GM12865 (cell line): ENCODE results near the gene MAN2A2.

Experiments used
- DNase-seq: peaks from one replicate; pipeline ENCODE4 v3.0.0; 2010; ENCODE audit warnings: low read depth
- H3K4me3 ChIP-seq: 2 replicates; pipeline ENCODE4 v1.5.1; 2011; ENCODE audit warnings: mild to moderate bottlenecking, low read depth, low read length, control low read depth
- CTCF ChIP-seq: IDR thresholded peaks from 2 replicates; pipeline ENCODE4 v1.5.1; 2011; ENCODE audit warnings: low read length, control low read depth, low read depth, inconsistent platforms; ENCODE audit not compliant: insufficient read depth; ENCODE audit errors: missing control alignments

MAN2A2 gene

DNA sequence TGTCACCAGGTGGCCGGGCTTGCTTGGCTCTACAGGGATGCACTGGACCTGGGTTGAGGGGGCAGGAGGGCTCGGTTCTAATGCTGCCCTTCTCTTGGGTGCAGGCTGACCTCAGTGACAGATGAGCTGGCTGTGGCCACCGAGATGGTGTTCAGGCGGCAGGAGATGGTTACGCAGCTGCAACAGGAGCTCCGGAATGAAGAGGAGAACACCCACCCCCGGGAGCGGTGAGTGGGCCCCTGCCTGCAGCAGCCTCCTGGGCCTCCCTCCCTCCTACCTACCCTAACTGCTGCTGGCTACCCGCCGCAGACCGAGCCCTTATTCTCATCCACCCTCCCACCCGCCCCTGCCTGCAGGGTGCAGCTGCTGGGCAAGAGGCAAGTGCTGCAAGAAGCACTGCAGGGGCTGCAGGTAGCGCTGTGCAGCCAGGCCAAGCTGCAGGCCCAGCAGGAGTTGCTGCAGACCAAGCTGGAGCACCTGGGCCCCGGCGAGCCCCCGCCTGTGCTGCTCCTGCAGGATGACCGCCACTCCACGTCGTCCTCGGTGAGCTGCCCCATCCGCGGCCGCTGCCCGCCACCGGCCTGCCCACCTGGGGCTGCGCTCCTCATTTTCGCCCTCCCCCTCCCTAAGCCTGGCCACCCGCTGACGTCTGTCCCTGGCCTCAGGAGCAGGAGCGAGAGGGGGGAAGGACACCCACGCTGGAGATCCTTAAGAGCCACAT is 13.2 kb upstream of the MAN2A2 start:
- no peak overlapping the region for H3K4me3 ChIP-seq
- DNase-seq = no peak
- TF ChIP-seq CTCF = no peak

- TF ChIP-seq CTCF = no peak
- no peak for DNase-seq
Measured at GRCh38 chr15:90890839-90891238, 12.3 kb upstream of the MAN2A2 start.

DNA sequence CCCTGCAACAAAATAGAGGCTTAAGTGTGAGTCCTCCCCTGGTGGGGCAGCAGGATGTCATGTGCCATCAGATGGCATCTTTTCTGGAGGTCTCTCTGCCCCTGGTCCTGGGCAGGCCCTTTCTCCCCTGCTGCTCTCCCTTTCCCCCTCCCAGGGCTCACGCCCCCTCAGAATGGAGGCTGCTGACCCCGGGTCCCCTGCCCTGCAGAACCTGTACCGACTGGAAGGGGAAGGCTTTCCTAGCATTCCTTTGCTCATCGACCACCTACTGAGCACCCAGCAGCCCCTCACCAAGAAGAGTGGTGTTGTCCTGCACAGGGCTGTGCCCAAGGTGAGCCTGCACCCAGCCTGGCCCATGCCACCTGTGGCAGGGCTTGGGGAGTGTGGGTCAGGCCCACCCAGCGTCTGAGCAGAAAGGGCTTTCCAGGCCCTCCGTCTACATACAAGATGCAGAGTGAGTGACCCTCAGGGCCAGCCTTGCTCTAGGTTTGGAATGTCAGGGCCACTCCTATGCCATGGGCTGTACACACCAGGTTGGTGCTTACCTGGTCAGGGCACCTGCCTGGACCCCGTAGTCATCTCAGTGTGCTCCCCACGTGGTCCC is 11.7 kb upstream of the MAN2A2 start:
- DNase-seq = no peak
- TF ChIP-seq CTCF = no peak
- no peak overlapping the region for H3K4me3 ChIP-seq

More at GRCh38 chr15:90890839-90891238, 12.3 kb upstream of the MAN2A2 start:
- H3K4me3 ChIP-seq = no peak overlapping the region

DNA sequence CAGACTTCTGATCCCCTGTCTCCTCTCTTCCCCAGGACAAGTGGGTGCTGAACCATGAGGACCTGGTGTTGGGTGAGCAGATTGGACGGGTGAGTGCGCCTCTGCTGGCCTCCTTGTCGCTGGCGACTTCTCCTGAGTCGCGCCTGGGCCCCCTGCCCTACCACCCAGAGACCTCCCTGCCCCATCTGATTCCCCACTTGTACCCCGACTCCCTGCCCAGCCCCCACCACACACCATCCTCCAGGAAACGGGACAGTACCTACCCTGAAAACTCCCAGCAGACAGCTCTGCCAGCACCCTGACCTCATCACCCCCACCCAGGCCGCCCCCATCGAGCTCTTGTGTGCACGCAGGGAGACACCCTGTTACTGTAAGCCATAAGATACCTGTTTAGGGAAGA is 11.1 kb upstream of the MAN2A2 start:
- TF ChIP-seq CTCF = no peak
- no peak overlapping the region for H3K4me3 ChIP-seq
- no peak for DNase-seq

DNA sequence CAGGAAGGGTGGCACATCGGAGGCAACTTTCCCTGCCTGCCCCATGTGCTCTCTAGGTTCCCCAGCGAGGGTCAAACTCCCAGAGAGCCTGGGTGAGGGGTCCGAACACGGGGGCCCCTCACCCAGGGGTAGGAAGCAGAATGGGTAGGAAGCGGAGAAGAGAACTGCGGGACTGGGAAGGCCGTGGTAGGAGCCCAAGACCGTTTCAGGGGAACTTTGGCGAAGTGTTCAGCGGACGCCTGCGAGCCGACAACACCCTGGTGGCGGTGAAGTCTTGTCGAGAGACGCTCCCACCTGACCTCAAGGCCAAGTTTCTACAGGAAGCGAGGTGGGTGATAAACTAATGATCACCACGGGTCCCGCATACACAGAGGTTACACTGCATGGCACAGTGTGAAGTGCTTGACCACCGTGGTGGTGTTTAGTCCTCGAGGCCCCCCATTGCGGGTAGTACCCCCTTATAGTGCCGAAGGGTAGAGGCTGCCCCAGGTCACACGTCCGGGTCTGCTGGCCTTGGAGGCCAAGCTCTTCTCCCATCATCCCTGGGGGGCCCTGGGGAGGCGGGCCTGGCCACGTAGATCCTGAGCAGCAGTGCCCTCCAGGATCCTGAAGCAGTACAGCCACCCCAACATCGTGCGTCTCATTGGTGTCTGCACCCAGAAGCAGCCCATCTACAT is 10.5 kb upstream of the MAN2A2 start:
- no peak for DNase-seq
- TF ChIP-seq CTCF = no peak
- H3K4me3 ChIP-seq = no peak overlapping the region

GRCh38 chr15:90893175-90894090 is 9.7 kb upstream of the MAN2A2 start:
- no peak for DNase-seq
- H3K4me3 ChIP-seq = no peak overlapping the region
- TF ChIP-seq CTCF = no peak
